SK-N-SH (cell line): ENCODE results near the gene RAD51B.

Experiments used
- EP300 ChIP-seq, 2 experiments: IDR thresholded peaks; 2 replicates each; pipeline versions ENCODE4 v1.4.0 to v1.6.1; 2012; ENCODE audit warnings: borderline replicate concordance in 1 of 2, low read depth in 1 of 2, low read length in 1 of 2
- JUND ChIP-seq: IDR thresholded peaks from 2 replicates; pipeline ENCODE4 v1.4.0; 2012
- MEF2A ChIP-seq: IDR thresholded peaks from 2 replicates; pipeline ENCODE4 v1.4.0; 2012; ENCODE audit warnings: low read depth, borderline replicate concordance
- POLR2AphosphoS5 ChIP-seq: IDR thresholded peaks from 2 replicates; pipeline ENCODE4 v1.6.1; 2012; ENCODE audit warnings: low read depth, low read length
- RAD21 ChIP-seq: IDR thresholded peaks from 2 replicates; pipeline ENCODE4 v1.6.1; 2012; ENCODE audit warnings: mild to moderate bottlenecking, low read length
- RCOR1 ChIP-seq: fragments of 150-350 bp; IDR thresholded peaks from 2 replicates; pipeline ENCODE4 v1.6.1; 2017; ENCODE audit warnings: antibody characterized with exemption, low read length
- SMC3 ChIP-seq: IDR thresholded peaks from 2 replicates; pipeline ENCODE4 v1.6.1; 2012; ENCODE audit warnings: low read depth, low read length, improper control_type of control experiment
- TAF1 ChIP-seq: IDR thresholded peaks from 2 replicates; pipeline ENCODE4 v1.6.1; 2012; ENCODE audit warnings: low read depth, mild to moderate bottlenecking, low read length, moderate library complexity, borderline replicate concordance
- TF ChIP-seq, protein P1 (sequence below): IDR thresholded peaks from 2 replicates; pipeline ENCODE4 v1.6.1; 2012; ENCODE audit warnings: mild to moderate bottlenecking, low read depth, low read length, moderate library complexity
- TF ChIP-seq, protein P2 (sequence below): fragments of 150-350 bp; IDR thresholded peaks from 2 replicates; pipeline ENCODE4 v1.6.1; 2017; ENCODE audit warnings: antibody characterized with exemption, low read length, low read depth, borderline replicate concordance
- TF ChIP-seq, protein P3 (sequence below): fragments of 200-600 bp; sonication (generic); IDR thresholded peaks from 2 replicates; pipeline ENCODE4 v1.6.1; 2017; ENCODE audit warnings: antibody characterized with exemption, mild to moderate bottlenecking, moderate library complexity
- TF ChIP-seq, protein P4 (sequence below): IDR thresholded peaks from 2 replicates; pipeline ENCODE4 v1.4.0; 2012; ENCODE audit warnings: low read depth, borderline replicate concordance

DNA sequence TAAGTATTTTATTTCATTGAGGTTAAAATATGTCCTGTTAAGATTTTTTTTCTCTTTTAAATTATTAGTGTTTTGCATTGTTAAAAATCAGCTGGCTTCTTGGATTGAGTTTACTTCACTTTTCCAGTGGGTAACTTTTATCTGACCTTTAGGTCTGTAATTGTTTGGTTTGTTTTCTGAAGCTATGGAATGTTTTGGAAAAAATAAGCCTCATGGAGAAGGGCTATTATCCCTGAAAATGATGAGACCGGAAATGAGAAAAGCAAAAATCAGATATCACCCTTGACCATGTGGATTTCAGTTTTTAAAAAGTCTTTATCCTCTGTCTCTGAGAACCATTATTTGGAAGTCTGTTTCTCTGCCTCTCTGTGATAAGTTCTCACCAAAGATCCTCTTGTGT is 180.9 kb downstream of the RAD51B start:
- TF ChIP-seq JUND (no peak), SMC3 (no peak), POLR2AphosphoS5 (no peak), RCOR1 (no peak), RAD21 (no peak), MEF2A (no peak), TAF1 (no peak), EP300 (IDR thresholded peaks at IDR 0.05; ENCODE audit: borderline replicate concordance in 1 of 2, low read depth in 1 of 2, low read length in 1 of 2) (no peak)
- TF ChIP-seq, protein P1, sequence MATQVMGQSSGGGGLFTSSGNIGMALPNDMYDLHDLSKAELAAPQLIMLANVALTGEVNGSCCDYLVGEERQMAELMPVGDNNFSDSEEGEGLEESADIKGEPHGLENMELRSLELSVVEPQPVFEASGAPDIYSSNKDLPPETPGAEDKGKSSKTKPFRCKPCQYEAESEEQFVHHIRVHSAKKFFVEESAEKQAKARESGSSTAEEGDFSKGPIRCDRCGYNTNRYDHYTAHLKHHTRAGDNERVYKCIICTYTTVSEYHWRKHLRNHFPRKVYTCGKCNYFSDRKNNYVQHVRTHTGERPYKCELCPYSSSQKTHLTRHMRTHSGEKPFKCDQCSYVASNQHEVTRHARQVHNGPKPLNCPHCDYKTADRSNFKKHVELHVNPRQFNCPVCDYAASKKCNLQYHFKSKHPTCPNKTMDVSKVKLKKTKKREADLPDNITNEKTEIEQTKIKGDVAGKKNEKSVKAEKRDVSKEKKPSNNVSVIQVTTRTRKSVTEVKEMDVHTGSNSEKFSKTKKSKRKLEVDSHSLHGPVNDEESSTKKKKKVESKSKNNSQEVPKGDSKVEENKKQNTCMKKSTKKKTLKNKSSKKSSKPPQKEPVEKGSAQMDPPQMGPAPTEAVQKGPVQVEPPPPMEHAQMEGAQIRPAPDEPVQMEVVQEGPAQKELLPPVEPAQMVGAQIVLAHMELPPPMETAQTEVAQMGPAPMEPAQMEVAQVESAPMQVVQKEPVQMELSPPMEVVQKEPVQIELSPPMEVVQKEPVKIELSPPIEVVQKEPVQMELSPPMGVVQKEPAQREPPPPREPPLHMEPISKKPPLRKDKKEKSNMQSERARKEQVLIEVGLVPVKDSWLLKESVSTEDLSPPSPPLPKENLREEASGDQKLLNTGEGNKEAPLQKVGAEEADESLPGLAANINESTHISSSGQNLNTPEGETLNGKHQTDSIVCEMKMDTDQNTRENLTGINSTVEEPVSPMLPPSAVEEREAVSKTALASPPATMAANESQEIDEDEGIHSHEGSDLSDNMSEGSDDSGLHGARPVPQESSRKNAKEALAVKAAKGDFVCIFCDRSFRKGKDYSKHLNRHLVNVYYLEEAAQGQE = no peak
- TF ChIP-seq, protein P2, sequence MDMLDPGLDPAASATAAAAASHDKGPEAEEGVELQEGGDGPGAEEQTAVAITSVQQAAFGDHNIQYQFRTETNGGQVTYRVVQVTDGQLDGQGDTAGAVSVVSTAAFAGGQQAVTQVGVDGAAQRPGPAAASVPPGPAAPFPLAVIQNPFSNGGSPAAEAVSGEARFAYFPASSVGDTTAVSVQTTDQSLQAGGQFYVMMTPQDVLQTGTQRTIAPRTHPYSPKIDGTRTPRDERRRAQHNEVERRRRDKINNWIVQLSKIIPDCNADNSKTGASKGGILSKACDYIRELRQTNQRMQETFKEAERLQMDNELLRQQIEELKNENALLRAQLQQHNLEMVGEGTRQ = no peak
- TF ChIP-seq, protein P3, sequence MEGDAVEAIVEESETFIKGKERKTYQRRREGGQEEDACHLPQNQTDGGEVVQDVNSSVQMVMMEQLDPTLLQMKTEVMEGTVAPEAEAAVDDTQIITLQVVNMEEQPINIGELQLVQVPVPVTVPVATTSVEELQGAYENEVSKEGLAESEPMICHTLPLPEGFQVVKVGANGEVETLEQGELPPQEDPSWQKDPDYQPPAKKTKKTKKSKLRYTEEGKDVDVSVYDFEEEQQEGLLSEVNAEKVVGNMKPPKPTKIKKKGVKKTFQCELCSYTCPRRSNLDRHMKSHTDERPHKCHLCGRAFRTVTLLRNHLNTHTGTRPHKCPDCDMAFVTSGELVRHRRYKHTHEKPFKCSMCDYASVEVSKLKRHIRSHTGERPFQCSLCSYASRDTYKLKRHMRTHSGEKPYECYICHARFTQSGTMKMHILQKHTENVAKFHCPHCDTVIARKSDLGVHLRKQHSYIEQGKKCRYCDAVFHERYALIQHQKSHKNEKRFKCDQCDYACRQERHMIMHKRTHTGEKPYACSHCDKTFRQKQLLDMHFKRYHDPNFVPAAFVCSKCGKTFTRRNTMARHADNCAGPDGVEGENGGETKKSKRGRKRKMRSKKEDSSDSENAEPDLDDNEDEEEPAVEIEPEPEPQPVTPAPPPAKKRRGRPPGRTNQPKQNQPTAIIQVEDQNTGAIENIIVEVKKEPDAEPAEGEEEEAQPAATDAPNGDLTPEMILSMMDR = no peak
- TF ChIP-seq, protein P4, sequence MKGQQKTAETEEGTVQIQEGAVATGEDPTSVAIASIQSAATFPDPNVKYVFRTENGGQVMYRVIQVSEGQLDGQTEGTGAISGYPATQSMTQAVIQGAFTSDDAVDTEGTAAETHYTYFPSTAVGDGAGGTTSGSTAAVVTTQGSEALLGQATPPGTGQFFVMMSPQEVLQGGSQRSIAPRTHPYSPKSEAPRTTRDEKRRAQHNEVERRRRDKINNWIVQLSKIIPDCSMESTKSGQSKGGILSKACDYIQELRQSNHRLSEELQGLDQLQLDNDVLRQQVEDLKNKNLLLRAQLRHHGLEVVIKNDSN = no peak
